NCI-H82 treated with DMSO at 0.1 percent for 48 hours (cell line): ENCODE results near the gene TFPT.

ENCODE experiments used
- DNase-seq: peaks from one replicate; lab custom pipeline; 2025; ENCODE audit not compliant: unreplicated experiment; lab: John Stamatoyannopoulos, UW

Gene TFPT

DNA sequence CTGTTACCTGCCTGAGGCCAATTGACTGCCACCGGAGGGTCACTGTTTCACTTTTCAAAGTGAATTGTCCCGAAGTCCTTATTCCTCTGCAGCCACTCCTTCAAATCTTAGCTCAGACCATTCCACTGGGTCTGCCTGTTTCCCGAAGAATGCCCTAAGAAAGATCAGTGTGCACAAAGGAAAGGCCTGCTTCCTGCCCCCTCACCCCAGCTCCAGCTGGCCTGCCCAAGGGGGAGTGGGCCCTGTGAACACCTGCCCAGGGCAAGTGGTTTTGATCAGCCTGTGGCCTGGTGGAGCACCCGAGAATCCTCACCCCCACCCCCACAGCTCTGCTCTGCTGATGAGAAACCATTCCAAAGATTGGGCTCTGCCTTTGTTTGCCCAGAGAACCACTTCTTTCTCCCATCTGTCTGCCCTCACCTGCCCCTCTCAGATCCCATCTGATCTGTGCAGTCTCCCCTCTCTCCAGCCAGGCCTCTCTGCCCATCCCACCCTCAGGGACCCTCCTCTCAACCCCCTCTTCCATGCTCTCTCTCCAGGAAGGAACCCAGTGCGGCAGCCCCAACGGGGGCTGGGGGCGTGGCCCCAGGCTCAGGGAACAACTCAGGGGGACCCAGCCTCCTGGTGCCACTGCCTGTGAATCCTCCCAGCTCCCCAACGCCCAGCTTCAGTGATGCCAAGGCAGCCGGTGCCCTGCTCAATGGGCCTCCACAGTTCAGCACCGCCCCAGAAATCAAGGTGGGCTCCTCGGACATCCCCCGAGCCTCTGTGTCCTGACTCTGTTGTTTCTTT, 33.8 kb upstream of the TFPT start:
- DNase-seq: no peak

GRCh38 chr19:54148158-54148557, 32.7 kb upstream of the TFPT start:
- DNase-seq: no peak

DNA sequence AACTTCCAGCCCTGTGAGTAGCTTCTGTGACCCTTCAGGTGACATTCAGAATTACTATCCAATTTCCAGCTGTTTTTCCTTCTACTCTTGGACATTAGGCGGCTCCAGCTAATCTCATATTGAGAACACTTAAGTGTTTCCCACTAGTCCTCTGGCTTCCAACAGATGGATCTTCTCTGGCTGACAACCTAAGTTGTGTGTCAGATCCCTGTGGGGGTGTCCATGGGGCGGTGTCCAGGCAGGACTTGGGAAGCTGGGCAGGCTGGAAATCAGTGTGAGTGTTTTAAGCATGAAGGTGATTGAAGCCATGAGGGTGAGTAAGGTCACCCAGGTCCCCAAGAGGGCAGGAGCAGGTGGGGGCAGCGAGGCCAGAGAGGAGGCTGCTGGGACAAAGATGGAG, 32.2 kb upstream of the TFPT start:
- DNase-seq: no peak

- no peak for DNase-seq
These were observed 30.2 kb upstream of the TFPT start for GRCh38 chr19:54145541-54146158.

DNA sequence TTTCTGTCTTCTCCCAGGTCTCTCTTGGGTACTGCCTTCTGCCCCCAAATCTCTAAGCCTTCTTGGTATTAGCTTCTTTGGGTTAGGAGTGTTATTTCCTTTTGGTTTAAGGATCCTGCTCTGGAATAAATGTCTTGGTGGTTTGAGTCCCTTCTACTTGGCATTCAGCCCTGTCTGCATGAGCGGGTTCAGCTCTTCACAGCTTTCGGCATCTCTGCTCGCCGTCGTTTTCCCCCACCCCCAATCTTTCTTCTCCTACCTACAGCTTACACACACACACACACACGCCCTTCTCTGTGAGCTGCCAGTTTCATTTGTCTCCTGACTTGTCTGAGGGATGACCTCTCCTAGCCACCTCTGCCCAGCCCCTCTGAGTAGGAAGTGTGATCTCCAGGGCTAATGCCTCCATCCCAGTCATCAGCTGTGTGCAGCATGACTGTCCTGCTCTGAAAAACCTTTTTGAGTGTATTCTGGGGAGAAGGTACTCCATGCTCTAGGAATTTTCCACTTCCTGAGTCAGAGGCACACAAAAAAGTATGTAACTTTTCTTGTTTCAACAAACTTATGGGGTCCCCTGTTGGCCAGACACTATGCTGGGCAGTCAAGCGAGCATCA, 26.8 kb upstream of the TFPT start:
- no peak for DNase-seq

GRCh38 chr19:54141356-54141755, 25.9 kb upstream of the TFPT start:
- DNase-seq: no peak

DNA sequence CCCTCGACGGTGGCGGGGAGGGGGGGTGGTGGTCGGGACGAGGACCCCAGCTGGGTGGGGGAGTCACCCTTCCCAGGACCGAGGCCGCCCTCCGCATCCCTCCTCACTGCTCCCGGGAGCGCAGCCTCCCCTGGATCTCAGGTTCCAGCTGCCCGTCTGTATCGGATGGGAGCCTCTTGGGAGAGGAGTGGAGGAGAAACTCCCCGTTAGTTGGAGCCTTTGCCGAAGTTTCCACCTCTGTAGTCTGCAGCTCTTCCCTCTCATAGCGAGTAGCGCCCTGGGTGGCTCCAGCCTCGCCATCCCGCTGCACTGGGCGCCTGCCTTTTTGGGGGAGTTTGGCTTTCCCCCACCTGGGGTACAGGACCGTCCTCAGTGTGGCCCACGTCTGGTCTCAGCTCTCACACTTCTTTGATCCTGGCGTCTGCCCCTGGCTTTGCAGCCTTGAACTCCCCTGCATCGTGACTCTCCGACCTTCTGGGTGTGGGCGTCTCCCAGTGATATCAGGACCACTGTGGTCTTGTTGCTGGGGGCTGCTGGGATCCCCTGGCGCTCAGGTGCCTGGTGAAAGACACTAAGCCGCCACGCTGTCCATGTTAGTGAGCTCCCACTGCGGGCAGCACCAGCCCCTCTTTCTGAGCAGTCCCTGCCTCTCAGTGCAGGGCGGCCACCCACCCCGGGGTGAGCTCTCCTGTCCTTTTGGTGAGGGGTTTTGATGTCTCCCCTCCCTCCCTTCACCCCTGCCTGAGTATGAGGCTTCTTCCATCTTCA, 23.2 kb upstream of the TFPT start:
- DNase-seq: no peak

GRCh38 chr19:54137699-54138488, 22.4 kb upstream of the TFPT start, which contains the start of gene CNOT3:
CNOT3 (plus strand) TSS chr19:54137762; CDS start chr19:54142979, 5,217 bp downstream.
- DNase-seq: no peak

- DNase-seq: peak; percentile 100
These were observed 21.6 kb upstream of the TFPT start for GRCh38 chr19:54136864-54137698.

DNA sequence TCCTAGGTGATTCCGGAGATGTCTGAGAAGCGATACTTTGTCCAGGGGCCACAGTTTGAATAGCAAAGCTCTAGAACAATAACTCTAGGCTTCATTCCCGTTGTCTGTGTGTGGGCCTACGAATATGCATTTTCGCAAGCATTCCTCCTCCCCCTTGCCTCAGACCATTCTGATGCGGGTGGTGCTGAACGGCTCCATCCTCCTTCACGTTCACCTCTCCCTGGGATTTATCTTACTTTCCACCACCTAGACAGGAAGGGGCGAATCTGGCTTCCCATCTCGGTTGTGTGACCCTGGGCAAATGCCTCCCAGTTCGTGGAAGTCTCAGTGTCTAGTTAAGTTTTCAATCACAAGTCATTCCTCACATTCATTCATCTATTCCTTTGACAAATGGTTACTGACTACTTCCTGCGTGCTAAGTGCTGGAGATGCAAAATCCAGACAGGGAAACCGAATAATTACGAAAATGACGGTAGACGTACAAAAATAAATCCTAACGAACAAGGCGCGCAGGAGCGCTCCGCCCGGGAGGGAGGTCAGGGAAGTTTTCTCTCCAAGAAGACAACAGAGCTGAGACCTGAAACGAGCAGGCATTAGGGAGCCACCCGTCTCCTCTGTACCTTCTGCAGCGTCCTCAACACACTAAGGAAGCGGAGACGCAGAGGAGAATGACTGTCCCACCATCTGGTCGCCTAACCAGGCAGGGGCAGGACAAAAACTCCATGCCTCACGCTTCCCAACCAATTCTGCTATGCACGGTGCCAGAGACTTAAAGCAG, 20.8 kb upstream of the TFPT start:
- no peak for DNase-seq

DNA sequence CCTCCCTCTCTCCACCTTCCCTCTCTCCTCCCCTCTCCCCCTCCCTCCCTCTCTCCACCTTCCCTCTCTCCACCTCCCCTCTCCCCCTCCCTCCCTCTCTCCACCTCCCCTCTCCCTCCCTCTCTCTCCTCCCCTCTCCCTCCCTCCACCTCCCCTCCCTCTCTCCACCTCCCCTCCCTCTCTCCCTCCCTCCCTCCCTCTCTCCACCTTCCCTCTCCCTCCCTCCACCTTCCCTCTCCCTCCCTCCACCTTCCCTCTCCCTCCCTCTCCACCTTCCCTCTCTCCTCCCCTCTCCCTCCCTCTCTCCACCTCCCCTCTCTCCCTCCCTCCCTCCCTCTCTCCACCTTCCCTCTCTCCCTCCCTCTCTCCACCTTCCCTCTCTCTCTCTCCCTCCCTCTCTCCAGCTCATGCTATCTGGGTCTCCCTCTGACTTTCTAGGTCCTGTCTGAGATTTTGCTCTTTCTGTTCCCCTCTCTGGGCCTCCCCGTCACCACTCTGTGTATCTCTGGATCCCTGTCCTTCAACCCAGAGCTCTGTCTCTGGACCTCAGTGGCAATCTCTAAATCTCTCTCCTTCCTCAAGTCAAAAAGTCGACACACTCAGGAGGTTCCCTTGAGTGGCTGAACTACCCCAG, 18.6 kb upstream of the TFPT start:
- no peak for DNase-seq

GRCh38 chr19:54133312-54133956, 18.0 kb upstream of the TFPT start:
- DNase-seq: peak; percentile 27

- no peak for DNase-seq
These were observed 14.2 kb upstream of the TFPT start for GRCh38 chr19:54129617-54129996.

GRCh38 chr19:54128796-54129616, 13.5 kb upstream of the TFPT start:
- DNase-seq: no peak

GRCh38 chr19:54128441-54128725, 12.9 kb upstream of the TFPT start:
- DNase-seq: no peak

GRCh38 chr19:54127688-54128440, 12.4 kb upstream of the TFPT start:
- DNase-seq: no peak

DNA sequence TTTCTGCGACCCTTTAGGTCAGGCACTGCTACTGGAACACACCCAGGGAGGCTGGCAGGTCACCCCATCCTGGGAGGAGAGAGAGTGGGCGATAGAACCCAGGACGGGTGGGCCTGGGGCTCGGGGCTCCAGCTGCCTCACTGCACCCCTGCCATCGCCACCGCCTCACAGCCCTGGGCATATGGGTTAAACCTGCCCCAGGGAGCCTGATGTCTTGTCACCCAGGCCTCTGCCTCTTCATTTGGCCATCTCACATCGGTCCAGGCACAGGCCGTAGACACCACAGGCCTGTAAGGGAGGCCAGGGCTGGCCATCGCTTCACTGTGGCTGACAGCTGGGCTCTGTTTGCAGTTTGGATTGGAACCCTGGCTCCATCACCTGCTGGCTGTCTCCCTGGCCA, 10.3 kb upstream of the TFPT start:
- no peak for DNase-seq
